GM18867 (cell line): Measurements from ENCODE around the gene GCNT2.
"Not testable (repeated sequence)": the region's sequence is repeated elsewhere in the genome, so short reads cannot be mapped to it uniquely, and the experiment has no call there.

Source experiments
- ATAC-seq: cut with Tn5 transposase; IDR thresholded peaks from one replicate; pipeline ENCODE4 v1.9.1; 2021; ENCODE audit warnings: mild to moderate bottlenecking, moderate library complexity; ENCODE audit not compliant: unreplicated experiment

The GCNT2 gene

GRCh38 chr6:10655508-10656055, 134.4 kb downstream of the GCNT2 start:
- no peak for ATAC-seq

DNA sequence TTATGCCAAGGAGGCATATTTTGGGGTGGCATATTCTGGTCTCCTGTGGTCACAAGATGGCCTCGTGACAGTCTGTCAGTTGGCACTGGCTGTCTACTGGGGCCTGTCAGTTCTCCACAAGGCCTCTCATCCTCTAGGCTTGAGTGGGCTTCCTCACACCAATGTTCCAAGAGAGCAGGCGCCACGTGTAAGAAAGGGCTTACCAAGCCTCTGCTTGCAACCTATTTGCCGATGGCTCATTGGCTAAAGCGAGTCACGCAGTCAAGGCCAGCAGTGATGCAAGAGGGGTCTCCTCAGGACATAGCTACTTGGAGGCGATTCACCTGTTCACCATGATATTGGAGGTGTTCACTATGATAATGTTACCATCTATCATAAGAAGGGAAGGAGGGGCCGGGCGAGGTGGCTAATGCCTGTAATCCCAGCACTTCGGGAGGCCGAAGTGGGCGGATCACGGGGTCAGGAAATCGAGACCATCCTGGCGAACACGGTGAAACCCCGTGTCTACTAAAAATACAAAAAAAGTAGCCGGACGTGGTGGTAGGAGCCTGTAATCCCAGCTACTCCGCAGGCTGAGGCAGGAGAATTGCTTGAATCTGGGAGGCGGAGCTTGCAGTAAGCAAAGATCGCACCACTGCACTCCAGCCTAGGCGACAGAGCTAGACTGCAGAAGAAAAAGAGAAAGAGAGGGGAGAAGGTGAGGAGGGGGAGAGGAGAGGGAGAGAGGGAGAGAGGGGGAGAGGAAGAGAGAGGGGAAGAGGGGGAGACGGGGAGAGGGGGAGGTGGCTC, 138.0 kb downstream of the GCNT2 start:
- no peak for ATAC-seq

GRCh38 chr6:10659699-10660348, 138.7 kb downstream of the GCNT2 start:
- ATAC-seq: no peak

DNA sequence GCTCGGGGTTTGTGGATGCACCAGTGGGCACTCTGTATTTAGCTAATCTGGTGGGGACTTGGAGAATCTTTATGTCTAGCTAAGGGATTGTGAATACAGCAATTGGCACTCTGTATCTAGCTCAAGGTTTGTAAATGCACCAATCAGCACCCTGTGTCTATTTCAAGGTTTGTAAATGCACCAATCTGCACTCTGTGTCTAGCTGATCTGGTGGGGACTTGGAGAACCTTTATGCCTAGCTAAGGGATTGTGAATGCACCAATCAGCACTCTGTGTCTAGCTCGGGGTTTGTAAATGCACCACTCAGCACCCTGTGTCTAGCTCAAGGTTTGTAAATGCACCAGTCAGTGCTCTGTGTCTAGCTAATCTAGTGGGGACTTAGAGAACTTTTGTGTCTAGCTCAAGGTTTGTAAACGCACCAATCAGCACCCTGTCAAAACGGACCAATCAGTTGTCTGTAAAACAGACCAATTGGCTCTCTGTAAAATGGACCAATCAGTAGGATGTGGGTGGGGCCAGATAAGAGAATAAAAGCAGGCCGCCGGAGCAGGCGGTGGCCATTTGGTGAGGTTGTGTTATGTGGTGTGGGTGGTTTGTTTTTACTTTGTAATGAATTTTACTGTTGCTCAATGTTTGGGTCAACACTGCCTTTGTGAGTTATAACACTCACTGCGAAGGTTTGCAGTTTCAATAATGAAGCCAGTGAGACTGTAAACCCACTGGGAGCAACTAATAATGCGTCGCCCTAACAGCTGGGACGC, 139.5 kb downstream of the GCNT2 start:
- ATAC-seq: not testable (repeated sequence)

DNA sequence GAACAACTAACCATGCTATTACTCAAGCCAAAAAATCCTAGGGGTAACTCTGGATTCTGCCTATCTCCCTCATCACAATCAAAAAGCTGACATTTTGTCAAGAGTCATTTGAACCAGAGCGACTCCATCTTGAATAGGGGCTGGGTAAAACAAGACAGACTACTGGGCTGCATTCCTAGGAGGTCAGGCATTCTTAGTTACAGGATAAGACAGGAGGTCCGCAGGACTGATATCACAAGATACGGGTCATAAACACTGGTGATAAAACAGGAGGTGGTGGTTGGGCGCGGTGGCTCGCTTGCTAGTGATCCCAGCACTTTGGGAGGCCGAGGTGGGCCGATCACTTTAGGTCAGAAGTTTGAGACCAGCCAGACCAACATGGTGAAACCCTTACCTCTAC, 141.1 kb downstream of the GCNT2 start:
- ATAC-seq: no peak

GRCh38 chr6:10662742-10663141, 141.6 kb downstream of the GCNT2 start:
- no peak for ATAC-seq

DNA sequence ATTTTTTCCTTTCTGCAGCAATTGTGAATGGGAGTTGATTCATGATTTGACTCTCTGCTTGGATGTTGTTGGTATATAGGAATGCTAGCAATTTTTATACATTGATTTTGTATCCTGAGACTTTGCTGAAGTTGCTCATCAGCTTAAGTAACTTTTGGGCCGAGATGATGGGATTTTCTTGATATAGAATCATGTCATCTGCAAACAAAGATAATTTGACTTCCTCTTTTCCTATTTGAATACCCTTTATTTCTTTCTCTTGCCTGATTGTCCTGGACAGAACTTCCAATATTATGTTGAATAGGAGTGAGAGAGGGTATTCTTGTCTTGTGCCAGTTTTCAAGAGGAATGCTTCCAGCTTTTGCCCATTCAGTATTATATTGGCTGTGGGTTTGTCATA, 144.4 kb downstream of the GCNT2 start:
- not testable (repeated sequence) for ATAC-seq

DNA sequence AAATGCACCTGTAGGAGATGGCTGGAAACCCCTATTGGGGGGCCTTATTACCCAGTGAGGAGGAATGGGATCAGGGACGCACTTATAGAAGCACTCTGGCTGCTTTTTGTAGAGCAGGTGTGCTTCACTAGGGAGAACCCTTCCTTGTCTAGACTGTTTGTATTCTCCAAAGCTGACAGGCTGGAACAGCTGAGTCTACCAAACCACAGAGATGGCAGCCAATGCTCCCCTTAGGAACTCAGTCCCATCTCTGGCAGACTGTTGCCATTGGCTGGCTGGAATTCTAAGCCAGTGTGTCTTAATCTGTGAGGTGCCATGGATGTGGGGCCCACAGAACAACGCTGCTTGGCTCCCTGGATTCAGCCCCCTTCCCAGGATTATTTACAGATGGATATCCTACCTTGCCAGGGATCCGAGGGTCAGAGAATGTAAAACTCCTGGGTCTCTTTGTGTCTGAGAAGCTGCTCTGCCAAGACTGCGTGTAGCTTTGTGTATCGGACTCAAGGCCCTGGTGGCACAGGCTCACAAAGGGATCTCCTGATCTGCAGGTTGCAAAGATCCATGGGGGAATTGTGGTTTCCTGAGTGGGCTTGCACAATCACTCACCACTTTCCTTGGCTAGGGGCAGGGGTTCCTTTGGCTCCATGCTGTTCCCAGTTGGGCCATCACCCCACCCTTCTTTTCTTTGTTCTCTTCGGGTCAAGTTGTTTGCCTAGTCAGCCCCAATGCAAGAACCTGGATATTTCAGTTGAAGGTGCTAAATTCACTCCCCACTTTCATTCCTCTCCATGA, 147.2 kb downstream of the GCNT2 start:
- no peak for ATAC-seq

- ATAC-seq: no peak
Observed at GRCh38 chr6:10676403-10676802, 155.3 kb downstream of the GCNT2 start.

- ATAC-seq: no peak
Observed at GRCh38 chr6:10678456-10678855, 157.3 kb downstream of the GCNT2 start.
